Anterior cingulate cortex (tissue), 58 donors: ENCODE measurements around the gene RPS6KA1.
"Not testable (repeated sequence)": the region's sequence is repeated elsewhere in the genome, so short reads cannot be mapped to it uniquely, and the experiment has no call there.

ENCODE experiments used
- DNase-seq, 58 donors: peaks; one replicate each; lab custom pipeline; 2025; lab: John Stamatoyannopoulos, UW

Gene RPS6KA1

DNA sequence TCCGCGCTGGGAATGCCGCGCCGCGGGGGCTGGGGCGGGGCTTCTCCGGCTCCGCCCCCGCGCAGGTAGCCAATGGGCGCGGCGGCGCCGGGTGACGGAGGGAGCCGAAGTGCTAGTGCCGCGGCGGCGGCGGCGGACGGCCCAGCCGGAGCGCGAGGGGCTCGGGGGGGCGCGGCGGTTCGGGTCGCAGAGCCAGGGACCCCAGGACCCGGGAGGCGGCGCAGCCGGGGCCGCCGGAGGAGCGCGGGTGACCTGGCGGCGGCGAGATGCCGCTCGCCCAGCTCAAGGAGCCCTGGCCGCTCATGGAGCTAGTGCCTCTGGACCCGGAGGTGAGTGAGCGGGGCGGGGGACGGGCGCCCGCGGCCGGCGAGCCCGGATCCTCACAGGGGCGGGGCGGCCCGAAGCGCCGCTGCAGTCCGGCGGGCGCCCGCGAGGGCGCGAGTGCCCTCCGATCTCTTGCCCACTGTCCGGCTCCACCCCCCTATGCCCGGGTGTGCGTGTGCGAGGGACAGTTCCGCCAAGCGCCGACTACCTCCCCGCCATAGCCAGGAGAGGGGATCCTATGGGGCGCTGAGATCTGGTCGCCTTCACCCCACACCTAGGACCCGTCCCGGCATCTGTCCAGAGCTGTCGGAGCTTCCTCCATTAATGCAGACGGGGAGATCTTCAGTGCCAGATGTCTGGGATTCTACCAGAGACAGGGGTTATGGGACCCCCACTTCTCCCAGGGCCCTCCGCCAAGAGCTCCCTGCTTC is at the start of gene RPS6KA1:
Gene RPS6KA1 (plus strand): TSS at position 107 of the 755 bp plus-strand sequence. CDS start 160 bp downstream, at position 267.
- peak in 45 of 58 donors; percentile 17 to 82 (median 43) for DNase-seq

DNA sequence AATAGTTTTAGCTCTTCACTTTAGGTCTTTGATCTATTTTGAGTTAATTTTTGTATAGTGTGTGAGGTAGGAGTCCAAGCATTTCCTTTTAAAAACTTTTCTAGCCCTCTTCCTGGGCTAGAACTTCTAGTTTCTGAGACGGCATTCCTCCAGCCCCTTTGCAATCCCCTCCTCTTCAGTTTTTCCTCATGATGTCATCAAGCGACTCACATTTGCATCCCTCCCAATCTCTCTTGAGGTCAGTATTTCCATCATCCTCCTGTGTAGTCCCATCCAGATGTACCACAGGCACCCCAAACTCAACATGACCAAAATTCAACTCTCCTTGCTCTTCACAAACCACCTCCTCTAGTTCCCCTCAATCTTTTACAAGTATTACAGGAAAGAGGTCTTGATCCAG is 46.6 kb upstream of the RPS6KA1 start:
- no peak for DNase-seq

DNA sequence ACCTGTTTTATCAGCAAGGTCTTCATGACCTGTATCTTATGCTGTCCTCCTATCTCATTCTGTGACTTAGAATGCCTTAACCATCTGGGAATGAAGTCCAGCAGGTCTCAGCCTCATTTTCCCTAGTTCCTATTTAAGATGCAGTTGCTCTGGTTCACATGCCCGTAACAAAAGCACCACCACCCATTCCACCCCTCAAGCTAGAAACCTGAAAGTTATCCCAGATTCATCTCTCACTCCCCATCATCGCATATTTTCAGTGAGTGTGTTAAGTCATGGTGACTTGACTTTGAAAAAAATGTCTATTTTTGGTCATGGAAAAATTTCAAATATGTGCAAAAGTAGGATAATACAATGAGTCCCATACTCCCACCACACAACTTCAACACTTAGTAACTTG is 45.6 kb upstream of the RPS6KA1 start:
- DNase-seq: no peak

DNA sequence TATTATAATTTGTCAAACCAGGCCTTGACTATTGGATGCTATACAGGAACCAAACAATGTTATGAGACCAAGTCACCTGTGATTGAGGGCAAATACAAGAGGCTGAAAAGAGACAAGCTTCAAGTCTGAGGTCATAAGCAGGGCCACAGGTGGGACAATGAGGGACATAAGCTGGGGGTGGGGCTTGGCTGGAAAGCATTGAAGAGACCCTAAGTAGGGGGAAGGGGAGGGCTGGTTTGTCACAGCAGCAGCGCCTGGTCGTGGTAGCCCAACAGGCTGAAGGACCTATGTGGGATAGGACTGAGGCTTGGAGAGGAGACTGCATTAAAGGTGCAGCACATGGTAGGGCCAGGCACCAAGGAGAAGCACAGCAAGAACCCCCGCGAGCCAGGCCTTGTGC is 39.4 kb upstream of the RPS6KA1 start:
- no peak for DNase-seq

DNA sequence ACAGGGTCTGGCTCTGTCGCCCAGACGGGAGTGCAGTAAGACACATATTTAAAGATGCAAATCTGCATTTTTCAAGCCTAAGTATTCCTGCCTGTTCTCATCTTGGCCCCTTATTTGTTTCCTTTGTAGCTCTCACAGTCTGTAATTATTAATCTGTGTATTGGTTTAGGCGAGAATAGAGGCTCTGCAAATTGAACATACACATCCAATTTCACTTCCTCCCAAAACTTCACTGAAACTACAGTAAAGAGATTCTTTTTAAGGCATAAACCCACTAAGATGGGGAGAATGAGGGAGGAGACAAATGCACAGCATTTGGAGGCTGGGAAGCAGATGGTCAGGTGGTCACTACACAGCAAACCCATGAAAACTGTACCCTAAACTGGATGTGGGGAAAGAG is 36.3 kb upstream of the RPS6KA1 start:
- no peak for DNase-seq

DNA sequence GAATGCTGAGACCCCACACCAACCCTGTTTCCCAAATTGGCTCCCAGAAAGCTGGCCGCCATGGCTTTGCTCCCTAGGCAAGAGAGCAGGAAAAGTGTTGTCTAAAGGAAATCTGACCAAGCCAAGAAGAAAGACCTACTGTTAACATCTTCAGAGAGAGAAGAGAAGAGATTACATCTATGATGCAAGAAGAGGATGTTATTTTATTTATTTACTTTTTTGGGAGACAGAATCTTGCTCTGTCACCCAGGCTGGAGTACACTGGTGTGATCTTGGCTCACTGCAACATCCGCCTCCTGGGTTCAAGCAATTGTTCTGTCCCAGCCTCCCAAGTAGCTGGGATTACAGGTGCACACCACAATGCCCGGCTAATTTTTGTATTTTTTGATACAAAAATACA is 35.6 kb upstream of the RPS6KA1 start:
- DNase-seq: no peak

DNA sequence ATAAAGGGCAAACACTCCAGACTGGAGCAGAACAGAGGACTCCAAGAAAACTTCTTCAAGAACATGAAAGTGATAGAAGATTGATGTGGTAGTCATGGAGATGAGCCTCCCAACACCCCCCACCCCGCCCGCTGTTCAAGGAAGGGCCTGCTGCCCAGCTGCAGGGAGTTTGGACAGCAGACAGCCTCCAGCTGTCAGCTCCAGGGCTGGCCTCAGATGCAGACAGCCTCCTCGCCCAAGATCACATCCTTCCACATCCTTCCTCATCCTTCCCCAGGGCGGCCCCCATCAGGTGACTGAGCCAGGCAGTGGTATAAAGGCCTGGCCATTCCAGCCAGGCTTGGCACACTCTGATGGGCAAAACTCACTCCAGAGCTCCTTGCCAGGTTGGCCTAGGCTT is 32.7 kb upstream of the RPS6KA1 start:
- peak in 2 of 58 donors; percentile 2 to 14 for DNase-seq

DNA sequence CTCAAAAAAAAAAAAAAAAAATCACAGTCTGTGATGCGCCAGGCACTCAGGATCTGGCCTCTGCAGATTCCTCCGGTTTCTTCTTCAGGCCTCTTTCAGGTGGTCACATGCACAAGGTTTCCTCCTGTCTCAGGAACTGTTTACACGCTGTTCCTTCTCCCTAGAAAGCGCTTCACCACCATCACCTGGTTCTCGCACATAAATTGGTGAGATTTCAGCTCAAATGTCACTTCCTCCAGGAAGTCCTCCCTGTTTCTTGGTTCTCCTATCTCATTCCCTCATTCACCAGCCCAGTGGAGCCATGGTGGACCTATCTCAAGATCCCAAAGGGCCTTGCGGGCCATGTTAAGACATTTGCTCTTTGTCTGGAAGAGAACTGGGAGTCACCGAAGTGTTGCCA is 30.7 kb upstream of the RPS6KA1 start:
- no peak for DNase-seq

DNA sequence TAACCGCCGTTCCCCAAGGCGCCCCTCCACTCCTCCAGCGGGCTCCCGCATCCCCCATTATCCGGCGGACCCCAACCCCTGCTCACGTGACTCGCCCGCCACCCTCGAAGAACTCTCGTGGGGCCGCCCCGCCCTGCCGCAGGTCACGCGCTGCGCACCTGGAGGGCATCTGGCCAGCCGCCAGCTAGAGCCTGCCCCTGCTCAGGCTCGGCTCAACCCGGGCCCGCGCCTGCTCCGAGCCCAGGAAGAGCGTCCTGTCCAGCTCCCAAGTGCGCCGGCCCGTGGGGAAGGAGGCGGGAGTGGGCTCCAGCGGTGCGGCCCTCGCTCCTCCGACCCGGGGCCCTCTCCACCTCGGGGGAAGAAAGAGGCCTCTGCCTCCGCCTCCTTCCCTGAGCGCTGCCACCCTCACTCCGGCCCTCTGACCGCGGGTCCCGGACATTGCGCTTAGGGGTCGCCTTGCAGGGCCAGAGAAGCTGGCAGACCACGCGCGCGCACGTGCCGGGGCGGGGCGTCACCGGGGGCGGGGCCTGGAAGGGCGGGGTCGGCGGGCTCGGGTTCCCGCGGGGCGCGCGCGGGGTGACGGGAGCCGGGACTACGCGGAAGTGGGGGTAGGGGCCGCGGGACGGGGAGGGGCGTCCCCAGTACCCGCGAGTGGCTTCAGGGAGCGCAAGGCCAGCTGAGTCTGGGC is 28.9 kb upstream of the RPS6KA1 start:
- peak in 57 of 58 donors; percentile 34 to 90 (median 81) for DNase-seq

DNA sequence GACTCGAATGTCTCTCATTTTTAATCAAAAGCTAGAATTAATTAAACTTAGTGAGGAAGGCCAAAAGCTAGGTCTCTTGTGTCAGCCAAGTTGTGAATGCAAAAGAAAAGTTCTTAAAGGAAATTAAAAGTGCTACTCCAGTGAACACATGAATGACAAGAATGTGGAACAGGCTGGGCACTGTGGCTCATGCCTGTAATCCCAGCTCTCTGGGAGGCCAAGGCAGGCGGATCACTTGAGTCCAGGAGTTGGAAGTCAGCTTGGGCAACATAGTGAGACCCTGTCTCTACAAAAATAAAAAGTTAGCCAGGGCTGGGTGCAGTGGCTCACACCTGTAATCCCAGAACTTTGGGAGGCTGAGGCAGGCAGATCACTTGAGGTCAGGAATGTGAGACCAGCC is 18.9 kb upstream of the RPS6KA1 start:
- DNase-seq: not testable (repeated sequence)

DNA sequence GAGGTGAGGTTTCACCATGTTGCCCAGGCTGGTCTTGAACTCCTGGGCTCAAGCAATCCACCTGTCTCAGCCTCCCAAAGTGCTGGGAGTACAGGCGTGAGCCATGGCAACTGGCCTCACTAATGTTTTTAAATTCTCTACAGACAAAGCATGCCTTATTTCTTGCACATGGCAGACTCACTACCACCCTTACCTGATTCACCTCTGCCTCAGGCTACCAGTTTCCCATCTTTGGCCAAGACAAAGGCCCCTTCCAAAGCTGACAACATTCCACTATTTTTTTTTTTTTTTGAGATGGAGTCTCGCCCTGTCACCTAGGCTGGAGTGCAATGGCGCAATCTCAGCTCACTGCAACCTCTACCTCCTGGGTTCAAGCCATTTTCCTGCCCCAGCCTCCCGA is 13.7 kb upstream of the RPS6KA1 start:
- not testable (repeated sequence) for DNase-seq

DNA sequence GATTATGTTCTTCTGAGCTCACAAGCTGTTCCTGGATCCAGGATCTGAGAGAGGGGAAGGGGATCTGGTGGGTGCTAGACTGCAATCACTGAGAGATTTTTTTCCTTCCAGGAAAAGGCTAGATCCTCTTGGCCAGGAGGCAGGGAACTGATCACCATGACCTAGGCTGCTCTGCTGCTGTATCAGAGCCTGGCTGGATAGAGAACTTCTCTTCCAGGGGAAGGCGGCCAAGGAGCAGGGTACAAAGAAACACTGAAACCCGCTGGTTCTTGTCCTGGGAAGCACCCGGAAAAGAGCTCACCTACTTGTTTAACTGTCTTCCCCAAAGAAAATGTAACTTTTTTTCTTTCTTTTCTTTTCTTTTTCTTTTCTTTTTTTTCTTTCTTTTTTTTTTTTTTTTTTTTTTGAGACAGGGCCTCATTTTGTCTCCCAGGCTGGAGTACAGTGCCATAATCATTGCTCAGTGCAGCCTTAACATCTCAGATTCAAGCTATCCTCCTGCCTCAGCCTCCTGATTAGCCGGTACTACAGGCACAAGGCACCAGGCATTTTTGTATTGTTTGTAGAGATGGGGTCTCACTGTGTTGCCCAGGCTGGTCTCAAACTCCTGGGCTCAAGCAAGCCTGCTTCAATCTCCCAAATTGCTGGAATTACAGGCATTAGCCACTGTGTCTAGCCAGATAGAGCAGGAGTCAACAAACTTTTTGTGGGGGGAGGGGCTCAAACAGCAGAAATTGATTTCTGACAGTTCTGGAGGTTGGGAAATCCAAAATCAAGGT is 12.4 kb upstream of the RPS6KA1 start:
- DNase-seq: no peak

DNA sequence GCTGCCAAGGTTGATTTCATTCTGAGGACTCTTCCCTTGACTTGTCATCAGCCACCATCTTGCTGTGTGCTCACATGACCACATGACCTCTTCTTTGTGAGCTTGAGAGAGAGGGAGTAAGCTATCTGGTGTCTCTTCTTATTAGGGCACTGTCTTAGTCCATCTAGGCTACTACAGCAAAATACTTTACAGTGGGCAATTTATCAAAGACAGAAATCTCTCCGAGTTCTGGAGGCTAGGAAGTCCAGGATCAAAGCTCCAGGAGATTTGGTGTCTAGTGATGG is 11.9 kb upstream of the RPS6KA1 start:
- no peak for DNase-seq

DNA sequence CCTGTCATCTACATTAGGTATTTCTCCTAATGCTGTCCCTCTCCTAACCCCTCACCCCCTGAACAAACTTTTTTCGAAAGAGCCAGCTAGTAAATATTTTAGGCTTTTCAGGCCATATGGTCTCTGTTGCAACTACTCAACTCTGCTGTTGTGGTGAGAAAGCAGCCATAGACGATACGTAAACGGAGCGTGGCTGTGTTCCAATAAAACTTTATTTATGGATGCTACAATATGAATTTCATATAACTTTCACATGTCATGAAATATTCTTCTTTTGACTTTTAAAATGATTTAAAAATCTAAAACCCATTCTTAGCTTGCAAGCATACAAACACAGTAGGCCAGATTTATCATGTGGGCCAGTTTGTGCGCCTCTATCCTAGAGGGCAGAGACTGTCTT is 11.2 kb upstream of the RPS6KA1 start:
- no peak for DNase-seq

DNA sequence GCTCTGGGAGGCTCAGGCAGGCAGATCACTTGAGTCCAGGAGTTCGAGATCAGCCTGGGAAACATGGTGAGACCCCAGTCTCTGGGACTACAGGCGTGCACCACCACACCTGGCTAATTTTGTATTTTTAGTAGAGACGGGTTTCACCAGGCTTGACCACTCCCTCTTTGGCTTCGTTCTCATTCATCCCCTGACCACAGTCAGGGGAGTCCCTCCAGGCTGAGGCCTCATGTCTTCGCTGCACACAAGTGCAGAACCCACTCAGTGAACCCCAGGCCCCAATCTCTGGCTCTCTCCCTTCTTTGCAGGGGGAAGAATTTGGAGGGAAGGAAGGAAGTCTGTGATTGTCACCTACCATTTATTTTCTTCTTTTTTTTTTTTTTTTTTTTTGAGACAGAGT is 9.2 kb upstream of the RPS6KA1 start:
- DNase-seq: no peak

DNA sequence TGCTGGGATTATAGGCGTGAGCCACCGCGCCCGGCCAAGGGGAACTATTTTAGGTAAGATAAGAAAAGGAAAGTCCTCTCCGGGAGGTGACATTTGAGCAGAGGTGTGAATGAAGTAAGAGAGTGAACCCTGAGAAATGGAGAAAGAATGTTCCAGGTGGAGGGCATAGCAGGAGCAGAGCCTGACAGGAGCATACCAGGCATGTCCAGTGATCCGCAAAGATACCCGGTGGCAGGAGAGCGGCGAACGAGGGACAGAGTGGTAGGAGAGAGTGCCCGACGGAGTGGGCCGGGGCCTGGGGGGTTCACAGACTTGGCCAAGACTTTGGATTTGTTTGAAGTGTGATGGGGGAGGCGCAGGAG is 7.9 kb upstream of the RPS6KA1 start:
- no peak for DNase-seq

DNA sequence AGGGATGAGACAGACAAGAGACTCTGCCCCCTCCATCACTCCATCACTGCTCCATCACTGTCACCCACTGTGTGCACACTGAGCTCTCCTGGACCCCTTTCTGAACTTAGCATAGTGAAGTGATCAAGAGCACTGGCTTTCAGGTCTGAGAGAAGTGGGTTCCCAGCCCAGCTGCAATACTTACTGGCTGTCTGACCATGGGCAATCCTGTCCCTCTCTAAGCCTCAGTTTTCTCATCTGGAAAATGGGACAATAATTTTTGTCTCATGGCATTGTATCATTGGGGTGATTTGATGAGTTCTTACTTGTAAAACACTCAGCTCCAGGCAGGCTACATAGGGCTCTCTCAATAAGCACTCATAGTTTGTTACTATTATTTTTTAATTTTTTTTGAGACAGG is 7.5 kb upstream of the RPS6KA1 start:
- no peak for DNase-seq

DNA sequence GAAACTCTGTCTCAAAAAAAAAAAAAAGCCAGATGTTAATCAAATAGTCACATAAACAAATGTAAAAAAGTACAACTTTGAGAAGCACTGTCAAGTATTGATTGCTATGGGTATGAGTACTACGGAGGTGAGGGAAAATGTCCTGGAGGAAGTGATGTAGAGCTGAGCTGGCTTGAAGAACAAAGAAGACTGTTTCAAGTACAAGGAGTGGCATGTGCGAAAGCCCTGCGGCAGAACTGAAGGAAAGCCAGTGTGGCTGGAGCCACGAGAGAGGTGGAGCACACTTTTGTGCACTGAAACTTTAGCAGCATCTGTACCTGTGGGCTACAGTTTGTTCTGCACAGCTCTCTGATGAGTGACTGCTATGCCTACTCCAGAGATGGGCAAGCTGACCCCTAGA is 5.4 kb upstream of the RPS6KA1 start:
- no peak for DNase-seq

DNA sequence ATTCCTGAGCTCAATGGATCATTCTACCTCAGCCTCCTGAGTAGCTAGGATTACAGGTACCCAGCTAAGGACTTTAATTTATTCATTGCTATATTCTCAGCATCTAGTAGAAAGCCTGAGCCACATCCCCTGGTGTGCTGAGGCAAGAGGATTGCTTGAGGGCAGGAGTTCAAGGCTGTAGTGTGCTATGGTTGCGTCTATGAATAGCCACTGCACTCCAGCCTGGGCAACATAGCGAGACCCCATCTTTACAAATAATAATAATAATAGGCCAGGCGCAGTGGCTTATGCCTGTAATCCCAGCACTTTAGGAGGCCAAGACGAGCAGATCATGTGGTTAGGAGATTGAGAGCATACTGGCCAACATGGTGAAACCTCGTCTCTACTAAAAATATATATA is 3.3 kb upstream of the RPS6KA1 start:
- no peak for DNase-seq

DNA sequence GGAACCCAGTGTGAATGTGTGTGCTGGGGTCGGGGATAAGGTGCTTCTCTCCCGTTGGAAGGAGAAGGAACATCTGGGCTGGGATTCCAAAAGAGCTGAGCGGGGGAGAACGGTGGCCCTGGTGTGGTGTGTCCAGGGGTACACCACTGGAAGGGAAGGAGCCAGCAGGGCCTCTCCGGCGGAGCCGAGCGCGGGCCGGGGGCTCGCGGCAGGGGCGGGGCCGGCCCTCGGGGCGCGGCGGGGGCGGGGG is 231 bp upstream of the RPS6KA1 start:
- DNase-seq: peak in 2 of 58 donors; percentile 47 to 76

DNA sequence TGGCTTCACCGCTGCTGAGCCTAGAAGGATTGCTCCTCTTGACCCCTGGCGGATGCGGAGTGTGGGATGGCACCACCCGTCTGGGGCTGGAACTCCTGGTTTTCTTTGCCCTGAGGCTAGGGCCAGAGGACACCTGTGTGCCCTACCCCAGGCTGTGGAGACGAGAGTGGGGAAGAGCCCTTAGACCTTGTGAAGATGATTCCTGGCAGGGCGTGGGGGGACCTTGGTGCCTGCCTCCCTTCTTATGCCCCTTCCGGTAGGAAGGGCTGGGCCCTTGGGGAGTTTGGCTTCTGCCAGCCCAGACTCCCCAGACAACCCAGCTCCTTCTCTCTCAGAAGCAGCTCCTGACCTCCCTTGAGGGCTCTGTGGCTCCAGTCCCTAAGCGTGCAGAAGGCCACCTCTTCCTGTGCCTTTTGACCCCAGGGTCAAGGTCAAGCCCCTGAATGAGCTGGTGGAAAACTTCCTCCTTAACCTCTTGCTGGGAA is 891 bp downstream of the RPS6KA1 start:
- no peak for DNase-seq
